Renal pelvis (tissue), 4 donors: ENCODE data around the gene SPAG8. TPM values are rescaled to one million over a fixed set of nuclear protein-coding genes. Genes with fewer than 3 reads are reported as not detected.
A peak's percentile ranks its signal among the peaks of the same experiment; 100 is the strongest.

Source experiments
- DNase-seq: peaks from one replicate; pipeline ENCODE4 v3.0.0-alpha.2; 2013
- polyA plus RNA-seq, 3 donors: library from polyadenylated mRNA; unstranded; fragments of 120-200 nt; gene quantifications; one replicate each; pipeline ENCODE4 v1.2.1, GENCODE V29; 2013; ENCODE audit not compliant: insufficient read length in 3 of 3

SPAG8 gene
- polyA plus RNA-seq, 3 donors = 5.5 to 8.6 (median 6.0) TPM

DNA sequence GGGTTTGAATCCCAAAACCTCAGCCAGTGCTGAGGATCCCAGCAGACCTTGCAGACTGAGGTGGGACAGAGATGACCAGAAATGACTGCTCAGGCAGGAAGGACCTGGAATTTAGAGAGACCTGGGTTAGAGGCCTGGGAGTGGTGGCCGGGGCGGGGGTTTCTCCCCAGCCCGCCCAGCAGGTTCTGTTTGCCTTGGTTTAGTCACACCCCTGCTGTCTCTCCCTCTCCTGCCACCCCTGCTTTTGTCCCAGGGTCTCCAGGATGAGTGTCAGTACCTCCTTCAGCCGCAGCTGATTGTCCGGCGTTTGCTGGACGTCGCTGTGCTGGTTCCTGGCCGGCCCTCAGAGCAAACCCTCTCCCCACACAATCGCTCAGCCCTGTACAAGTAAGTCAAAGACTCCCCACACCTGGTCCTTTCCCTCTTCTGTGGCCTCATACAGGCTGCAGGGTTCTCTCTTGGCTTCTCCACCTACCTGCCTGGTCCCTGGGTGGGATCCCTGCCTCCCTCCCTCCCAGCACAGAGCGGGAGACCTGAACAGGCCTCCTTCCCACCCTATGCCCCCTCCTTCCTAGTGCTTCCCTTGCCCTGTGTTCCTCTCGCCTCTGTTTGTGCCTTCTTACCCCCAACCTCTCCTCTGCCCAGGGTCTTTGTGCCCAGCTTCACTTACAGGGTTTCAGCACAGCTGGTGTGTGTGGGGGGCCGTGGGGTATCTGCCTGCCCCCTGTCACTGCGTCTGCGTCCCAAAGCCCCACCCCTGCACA lies 29.0 kb upstream of the SPAG8 start:
- no peak for DNase-seq

DNA sequence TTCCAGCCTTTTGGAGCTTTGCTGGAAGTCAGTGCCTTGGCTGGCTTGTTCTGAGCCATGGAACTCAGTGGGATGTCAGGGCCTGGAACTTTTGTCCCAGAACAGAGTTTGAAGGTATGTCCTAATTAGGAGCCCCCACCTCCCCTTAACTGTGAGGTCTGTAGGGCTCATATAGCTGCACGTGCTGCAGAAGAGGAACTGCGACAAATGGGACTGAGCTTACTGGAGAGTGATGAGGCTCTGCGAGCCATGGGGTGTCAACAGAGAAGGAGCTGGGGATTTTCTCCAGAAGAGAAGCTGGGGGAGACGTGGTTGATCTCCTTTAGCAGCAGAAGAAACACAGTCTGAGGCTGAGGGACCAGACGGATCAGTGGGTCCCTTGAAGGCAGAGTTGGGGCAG lies 27.9 kb upstream of the SPAG8 start:
- no peak for DNase-seq

DNA sequence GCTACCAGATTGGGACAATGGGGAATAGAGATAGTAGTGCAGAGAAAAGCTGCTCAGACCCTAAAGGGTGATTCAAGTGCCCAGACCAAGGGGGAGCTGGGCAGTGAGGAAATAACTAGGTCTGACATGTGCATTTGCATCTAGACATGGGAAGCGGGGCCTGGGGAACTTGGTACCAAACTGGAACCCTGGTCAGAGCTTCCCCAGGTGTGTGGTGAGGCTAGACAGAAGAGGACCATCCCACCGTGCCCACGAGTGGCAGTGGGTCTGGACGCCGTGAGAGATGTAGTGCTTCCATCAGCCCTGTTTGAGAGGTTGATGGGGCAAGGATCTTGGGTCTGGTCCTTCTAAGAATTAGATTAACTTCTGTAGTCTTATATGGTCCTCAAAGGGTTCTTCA lies 24.5 kb upstream of the SPAG8 start:
- DNase-seq = no peak

DNA sequence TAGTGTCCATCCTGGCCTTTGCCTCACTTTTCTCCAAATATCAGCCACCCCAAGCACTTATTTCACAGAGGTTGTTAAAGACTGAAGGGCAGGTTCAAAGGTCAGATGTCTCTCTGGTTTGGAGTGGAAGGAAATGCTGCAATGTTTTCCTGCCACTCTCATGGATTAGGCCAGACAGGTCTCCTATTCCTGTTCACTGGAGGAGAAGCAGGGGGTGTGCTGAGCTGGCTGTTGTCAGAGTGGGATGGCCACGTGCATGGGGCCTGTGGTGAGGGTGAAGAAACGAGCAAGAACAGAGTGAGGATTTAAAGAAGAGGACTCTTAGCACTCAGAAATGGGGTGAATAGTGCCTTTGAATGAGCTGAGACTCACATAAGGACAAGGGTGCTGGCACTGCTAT lies 23.7 kb upstream of the SPAG8 start:
- DNase-seq = no peak

DNA sequence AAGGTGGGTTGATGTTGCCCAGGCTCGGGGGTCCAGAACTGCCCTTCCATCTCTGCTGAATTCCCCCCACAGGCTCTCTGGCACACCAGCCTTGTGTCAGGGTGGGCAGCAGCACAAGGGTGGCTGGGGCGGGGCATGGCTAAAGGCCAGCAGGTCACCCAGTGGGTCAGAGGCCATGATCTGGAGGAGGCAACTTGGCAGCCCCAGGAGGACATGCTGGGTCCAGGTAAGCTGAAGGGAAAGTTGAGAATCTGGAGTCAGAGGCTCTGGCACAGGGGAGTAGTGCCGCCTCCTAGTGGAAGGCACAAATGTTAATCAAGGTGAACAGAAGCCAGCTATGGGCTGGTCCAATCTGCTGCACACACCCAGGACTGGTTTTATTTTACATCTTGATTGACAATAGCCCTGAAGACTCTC lies 23.2 kb upstream of the SPAG8 start:
- no peak for DNase-seq

DNA sequence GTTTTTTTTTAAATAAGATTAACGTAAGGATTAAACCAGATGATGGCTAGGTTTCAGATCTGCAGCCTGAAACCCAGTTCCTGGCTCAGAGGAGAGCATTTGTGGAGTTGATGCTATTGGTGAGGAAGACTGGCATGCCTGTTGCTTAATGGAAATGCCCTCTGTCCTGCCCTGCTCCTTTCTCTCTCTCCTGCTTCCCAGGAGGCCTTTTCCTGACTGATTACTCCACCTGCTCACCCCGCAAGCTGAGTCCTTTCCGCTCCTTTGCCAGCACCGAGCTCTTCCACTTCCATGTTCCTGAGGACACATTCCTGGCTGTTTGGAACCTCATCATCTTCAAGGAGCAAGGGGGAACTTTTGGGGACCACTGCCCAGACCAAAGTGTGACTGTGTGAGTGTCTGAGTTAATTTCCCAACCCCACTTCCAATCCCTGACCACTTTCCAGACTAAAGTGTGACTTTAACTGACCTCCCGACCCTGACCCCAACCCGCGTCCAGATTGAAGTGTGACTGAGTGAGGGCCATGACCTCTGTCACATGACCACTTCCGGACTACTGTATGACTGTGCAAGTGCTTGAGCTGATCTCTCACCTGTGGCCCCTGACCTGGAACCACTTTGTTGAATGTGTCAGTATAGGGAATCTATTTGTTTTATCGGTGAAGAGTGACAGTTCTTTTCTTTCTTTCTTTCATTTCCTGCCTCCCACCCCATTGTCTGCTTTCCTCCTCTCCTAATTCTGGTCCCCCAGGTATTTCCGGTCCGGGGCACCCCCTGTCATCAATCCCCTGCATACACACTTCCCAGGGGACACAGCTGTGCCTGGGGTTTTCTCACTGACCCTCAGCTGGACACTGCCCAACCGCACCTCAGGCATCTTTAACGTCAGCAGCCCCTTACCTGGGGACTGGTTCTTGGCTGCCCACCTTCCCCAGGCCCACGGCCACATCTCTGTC lies 22.5 kb upstream of the SPAG8 start:
- DNase-seq = no peak

DNA sequence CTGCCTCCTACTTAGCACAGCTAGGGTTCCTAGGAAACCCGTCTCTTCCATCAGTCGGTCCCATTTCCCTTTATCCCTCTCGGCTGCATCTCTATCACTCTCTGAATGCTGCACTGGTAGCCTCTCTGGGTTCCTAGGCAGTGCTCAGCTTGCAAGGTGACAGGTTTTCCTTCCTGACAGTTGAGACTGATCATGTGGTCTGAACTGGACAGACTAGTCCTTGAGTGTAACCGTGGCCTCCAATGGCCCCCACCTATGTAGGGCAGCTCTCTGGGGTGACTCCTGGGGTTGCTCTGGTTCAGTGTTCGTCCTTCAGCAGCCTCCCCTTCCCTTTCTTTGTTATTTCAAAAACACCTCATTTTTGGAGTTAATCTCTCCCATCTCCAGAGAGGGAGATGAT lies 20.8 kb upstream of the SPAG8 start:
- no peak for DNase-seq

DNA sequence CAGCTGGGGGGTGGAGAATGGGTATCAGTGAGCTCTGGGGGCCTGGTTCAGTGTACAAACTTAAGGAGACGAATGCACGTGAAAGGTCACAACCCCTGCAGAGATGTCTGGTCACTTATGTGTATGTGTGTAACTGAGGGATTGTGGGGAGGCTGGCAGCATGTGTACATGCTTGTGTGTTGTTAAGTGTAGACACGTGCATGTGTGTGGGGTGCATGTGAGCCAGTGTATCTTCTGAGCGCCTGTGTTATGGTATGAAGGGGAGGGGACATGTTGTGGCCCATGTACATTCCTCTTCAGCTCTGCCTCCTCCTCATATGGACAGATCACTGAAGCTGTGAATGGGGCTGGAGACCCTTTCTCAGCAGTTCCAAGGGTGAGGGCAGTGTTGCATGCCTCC lies 19.0 kb upstream of the SPAG8 start:
- DNase-seq = no peak

DNA sequence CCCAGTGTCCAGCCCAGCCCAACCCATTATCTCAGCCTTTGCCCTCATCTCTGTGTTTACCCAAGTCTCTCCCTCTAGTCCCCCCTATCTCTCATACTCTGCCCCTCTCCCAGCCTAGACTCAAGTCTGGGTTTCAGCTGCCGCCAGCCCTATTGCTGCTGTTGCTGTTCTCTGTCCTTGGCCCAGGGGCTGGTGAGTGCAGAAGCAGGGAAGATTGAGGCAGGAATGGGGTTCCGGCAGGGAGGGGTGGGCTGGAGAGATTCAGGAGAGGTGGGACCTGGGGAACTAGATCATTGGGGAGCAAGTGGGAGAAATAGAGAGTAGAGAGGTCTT lies 17.7 kb upstream of the SPAG8 start:
- DNase-seq = no peak

DNA sequence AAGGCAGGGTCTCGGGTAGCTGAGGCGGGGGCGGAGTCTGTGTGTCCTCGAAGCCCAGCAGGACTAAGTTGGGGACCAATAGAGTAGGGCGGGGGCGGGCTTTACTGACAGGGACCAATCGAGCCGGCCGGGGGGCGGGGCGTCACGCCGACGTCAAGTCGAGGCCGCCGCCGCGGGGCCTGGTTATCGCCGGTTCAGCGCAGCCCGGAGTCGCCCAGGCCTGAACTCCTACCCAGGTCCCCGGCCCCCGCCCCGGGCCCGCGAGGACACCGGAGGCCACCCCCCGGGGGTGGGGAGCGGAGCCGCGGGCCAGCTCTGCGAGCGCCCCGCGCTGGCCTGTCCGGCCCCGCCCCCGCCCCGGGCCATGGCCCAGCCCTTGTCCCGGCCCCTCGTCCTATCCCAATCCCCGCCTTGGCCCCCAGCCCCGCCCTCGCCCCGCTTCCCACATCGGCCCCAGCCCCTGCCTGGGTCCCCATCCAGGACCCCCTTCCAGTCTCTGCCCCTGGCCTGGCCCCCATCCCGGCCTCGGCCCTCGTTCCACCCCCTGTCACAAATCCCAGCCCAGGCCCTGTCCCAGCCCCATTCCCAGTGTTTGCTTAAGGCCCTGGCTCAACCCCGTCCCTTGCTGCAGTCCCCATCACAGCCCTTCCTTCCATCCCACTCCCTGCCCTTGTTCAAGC lies 17.2 kb upstream of the SPAG8 start, which contains the start of gene TMEM8B:
TMEM8B (plus strand) TSS at position 145 of the 680 bp plus-strand sequence; CDS start at position 365, 220 bp downstream.
- DNase-seq = peak; percentile 97

DNA sequence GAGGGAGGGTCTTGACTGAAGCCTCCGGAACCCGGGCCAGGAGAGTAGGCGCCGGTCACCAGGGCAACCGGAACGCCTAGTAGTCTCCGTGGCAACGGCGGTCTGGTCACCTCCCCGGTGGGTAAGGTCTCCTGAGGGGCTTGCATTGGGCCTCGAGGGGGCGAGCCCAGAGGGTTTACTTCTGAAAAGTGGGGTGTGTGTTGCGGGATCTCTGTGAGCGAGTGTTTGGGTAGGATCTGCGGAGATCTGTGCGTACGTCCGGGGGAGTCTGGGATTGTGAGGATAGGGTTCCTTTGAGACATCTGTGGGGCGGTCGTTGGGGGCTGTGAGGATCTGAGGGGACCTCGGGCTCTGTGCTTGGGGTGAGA lies 16.6 kb upstream of the SPAG8 start, which contains the start of gene FAM221B:
FAM221B (minus strand) TSS at position 17 of the 368 bp plus-strand sequence. CDS start 2,571 bp downstream, outside the sequence.
- DNase-seq = peak; percentile 41

DNA sequence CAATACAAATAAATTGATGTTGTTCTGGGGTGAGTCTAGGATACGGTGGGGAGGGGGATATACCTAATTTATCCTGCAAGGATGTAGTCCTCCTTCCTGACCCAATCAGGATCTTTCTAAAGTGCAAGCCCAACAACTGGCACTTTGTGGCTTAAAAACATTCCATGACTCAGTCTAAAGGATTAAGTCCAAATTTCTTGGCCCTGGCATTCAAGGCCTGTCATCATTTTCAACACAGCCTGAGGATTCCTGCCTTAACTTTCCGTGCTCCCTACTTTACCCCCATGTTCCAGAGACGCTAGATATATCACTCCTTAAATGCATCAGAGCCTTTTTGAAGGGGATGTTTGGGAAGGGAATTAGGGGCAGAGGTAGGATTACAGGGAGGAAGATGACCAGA lies 15.4 kb upstream of the SPAG8 start:
- no peak for DNase-seq

DNA sequence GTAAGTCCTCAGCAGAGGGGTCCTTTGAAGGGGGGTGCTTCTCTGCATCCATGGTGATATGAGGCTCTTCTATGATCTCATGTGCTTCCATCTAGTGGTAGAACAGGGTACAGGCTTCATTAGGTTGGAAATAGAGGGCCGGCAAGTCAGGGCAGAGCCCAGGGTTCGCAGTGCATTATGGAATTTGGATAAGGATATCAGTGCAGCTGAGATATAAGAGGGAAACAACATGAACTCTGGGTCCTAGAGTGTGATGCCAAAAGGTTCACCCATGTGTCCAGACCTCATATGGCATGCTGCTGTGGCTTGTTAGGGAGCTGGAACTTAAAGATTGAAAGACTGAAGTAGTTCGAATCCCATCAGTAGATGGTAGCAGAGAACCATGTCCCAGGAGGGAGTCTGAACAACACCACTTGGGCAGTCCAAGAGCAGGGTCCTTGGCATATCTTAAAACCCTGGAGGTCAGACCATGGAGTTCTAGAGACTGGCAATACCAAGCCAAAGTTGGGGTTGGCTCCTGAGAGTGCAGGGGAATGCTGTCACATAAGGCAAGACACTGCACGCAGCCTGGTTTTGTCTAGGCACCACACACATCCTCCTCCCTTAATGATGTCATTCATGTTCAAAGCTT lies 14.1 kb upstream of the SPAG8 start:
- peak; percentile 60 for DNase-seq

DNA sequence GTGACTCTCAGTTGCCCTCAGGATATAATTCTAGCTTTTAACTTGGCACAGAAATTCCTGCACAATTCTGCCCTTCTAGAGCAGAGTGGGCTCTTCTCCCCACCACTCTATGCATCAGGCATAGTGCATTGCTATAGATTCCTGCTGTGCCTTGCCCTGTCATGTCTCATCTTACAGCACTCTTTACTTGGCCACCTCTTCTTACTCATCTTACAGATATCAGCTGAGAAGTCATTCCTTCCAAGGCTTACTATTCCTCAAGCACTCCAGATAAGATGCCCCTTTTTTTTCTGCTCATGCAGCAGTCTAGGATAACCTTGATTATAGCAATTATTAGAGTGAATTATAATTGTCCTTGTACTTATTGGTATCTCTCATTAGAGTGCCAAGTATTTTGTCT lies 10.9 kb upstream of the SPAG8 start:
- no peak for DNase-seq

DNA sequence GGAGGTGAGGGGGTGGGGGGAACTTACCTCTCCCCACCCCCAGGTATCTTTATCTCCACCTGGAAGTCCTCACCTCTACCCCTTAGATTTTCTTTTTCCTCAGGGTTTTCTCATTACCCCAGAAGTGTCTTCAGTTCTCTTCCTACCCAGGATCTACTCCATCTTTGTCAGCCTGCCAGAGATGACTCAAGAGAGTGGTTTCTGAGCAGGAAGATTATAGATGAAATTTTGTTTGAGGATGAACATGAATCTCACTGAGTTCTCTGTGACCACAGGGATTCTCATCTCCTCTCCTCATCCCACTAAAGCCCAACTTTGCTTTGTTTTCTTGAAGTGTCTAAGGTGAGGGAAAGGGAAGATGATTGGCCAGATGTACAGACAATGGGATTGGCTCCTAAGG lies 8.0 kb upstream of the SPAG8 start:
- DNase-seq = no peak

DNA sequence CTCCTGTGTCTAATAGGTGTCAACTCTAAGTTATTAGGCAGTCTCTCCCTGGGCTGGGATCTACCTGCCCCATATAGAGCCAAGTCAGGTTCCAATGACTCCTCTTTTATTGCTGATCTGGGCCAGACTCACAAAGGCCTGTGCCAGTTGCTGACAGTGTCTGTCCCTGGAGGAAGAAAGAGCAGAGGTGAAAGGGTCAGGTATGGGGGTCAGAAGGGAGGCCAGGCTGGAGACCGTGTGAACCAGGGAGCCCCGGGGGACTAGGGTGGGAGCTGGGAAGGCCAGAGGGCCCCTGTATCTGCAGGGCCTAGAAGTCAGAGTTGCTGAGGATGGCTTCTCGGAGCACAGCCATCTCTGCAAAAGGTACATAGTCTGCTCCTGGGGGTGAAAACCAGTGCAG lies 6.3 kb upstream of the SPAG8 start:
- DNase-seq = no peak

DNA sequence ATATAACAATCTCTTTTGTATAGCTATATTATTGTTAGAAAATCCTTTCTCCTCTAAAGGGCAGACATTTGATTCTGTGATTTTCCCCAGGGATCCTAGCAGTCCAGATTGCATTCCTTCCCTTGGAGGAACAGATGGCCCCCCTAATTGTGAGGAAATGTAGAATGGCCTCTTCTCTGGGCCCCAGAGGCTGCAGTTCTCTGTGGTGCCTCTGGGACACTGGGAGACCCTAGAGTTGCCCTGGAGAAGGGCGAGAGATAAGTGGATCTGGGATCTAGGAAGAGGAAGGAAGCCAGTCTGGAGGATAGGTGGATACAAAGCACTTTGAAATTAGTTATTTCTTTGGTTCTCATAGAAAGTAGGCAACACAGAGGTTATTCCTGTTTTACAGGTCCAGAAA lies 4.6 kb upstream of the SPAG8 start:
- no peak for DNase-seq

DNA sequence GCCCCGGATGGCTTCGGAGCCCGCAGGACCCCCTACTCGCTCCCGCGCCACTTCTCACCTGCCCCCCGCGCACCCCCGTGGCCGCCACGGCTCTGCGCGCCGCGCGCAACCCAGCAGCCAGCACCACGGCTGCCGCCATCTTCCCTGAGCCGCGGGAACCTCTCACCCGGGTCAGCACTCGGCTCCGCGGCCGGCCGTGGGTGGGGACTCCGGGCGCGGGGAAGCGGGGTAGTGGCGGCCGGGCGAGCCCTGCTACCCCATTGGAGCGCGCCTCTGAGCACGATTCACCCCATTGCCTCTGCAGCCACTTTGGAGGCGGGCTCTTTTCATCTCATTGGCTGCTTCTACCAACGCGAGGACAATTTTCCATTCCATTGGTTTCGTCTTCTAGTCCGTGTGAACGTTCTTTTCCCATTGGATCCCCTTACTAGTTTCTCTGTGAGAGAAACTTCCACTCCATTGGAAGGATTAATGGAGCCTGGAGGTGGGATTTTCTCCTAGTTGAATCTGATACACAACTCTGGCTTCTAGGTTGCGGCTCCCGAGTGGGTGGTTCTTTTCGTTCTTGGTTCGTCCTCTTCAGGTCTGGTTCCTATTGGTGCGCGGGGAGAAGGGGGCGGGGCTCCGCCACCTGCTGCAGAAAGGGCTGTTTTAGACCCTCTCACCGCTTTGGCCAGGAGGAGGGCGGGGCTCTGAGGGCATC lies 2.9 kb upstream of the SPAG8 start, which contains the start of gene HINT2:
HINT2 (minus strand) TSS at position 202 of the 703 bp plus-strand sequence; CDS start at position 139, 63 bp downstream.
- peak; percentile 98 for DNase-seq

DNA sequence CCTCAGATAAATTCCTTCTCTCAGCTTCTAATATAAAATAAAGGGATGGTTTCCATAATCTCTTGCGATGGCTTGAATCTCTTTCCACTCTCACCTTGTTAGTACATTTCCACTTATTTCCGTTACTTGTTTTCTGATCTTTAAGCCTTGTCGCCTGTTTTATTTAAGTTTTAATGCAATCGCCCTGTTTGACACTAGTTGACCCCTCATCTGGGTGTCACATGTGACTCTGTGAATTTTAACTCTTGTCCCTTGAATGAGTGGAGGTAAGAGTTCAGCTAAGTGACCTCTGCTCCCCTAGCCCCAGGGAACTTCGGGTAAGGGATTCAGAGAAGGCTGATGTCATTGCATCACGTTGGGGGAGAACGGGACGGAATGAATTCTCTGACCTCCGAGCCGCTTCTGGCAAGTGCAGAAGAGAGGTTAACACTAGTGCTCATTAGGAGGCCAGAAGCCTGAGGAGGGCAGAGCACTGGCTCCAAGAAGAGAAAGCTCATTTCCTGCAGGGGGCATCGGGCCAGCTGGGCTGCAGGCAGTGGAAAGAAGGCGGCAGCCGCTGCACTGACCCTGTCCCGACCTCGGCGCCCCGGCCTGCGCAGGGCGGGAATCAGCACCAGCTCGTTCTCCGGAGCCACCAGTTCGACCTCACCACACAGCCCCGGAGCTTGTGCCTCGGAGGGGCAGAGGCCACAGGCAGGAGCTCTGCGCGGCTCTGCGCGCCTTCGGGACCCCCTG lies 2.2 kb upstream of the SPAG8 start:
- peak; percentile 51 for DNase-seq

DNA sequence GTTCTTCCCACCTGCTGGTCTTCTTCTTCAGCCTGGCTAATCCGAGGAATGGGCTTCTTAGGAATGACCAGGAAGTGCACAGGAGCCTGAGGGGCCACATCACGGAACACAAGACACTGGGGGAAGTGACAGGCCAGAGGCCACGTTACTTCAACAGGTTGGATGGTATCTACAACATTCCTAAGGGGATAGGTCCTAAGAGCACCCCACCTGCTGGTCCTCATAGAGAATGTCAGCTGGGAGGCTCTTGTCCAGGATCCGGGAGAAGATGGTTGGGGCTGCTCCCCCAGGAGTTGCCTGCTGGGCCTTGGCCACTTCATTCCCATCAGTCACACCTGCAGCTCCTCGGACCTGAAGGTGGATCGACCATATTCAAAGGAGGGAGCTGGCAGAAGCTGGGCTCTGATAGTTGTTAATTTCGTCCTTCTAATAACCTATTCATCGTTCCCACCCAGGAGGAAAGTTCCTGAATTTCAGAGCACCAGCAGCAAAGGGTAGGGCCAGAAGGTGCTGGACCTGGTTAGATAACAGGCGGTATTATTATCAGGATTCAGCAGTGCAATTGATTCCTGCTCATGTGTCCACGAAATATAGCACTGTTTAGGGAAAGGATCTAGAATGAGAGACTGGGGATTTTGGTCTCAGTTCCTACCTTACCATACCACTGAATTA lies 1.5 kb upstream of the SPAG8 start:
- DNase-seq = no peak
